AG10803 (cell line): ENCODE measurements around the gene DNMT3B.

Experiments
- DNase-seq: peaks from one replicate; pipeline ENCODE4 v3.0.0; 2010; ENCODE audit warnings: low read depth
- H3K4me3 ChIP-seq: 2 replicates; pipeline ENCODE4 v1.5.1; 2011; ENCODE audit warnings: mild to moderate bottlenecking, low read length, control low read depth
- CTCF ChIP-seq: conservative IDR thresholded peaks from 2 replicates; pipeline ENCODE4 v1.5.1; 2011; ENCODE audit warnings: mild to moderate bottlenecking, low read length, control low read depth, inconsistent platforms

The DNMT3B gene

GRCh38 chr20:32832664-32833063 lies 70.5 kb downstream of the DNMT3B start:
- no peak for TF ChIP-seq CTCF
- DNase-seq: no peak
- H3K4me3 ChIP-seq: no peak overlapping the region

DNA sequence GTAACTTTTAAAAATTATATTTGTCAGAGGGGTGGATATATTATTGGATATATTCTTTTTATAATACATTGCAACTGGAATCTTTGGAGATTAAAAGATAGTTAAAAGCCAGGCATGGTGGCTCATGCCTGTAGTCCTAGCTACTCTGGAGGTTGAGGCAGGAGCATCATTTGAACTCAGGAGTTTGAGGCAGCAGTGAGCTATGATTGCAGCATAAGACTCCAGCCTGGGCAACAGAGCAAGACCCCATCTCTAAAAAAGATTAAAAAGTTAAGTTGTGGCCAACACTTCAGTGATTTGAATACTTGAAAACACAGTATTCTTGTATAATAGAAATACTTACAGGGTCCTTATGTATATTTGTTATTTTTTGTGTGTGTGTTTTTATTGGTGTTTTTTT lies 72.8 kb downstream of the DNMT3B start:
- no peak for DNase-seq
- no peak for TF ChIP-seq CTCF
- H3K4me3 ChIP-seq: no peak overlapping the region

DNA sequence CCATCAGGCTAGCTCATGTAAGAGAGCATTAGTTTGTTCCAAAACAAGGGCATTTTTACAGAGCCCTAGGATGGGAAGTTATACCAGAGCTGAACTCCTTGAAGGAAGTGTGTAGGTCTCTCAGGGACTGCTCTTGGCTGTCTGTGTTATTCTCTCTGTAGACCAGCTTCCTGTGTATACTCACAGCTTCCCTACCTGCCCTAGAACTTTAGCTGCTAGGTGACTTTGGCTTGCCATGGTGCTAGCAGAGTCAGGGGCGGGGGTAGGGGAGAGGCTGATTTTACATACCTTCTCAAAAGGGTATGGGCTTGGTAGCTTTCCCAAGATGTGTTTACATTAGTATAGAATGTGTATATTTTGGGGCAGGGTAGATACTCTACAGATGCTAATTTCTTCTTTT lies 75.0 kb downstream of the DNMT3B start:
- DNase-seq: no peak
- TF ChIP-seq CTCF: no peak
- no peak overlapping the region for H3K4me3 ChIP-seq

- no peak overlapping the region for H3K4me3 ChIP-seq
- no peak for DNase-seq
- TF ChIP-seq CTCF: no peak
Measured at GRCh38 chr20:32839227-32839981, 77.2 kb downstream of the DNMT3B start.

- DNase-seq: no peak
- H3K4me3 ChIP-seq: no peak overlapping the region
- no peak for TF ChIP-seq CTCF
Measured at GRCh38 chr20:32839982-32840285, 77.7 kb downstream of the DNMT3B start.

DNA sequence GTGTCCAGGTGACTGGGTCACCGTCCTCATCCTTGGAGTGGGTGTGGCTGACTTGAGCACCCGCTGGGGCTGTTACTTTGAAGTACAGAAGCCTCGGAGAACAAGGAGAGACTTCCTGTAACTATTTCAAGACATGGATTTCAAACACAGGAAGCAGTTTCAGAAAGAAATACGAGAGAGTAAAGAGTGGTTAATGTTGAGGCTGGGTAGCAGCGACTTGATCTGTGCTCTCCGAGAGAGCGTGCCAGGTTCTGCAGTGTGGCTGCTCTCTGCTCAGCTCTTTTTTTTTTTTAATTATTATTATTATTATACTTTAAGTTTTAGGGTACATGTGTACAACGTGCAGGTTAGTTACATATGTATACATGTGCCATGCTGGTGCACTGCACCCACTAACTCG lies 79.0 kb downstream of the DNMT3B start:
- TF ChIP-seq CTCF: no peak
- no peak overlapping the region for H3K4me3 ChIP-seq
- no peak for DNase-seq

GRCh38 chr20:32841632-32842031 lies 79.4 kb downstream of the DNMT3B start:
- no peak overlapping the region for H3K4me3 ChIP-seq
- no peak for DNase-seq
- no peak for TF ChIP-seq CTCF
